HCT116 (cell line): ENCODE data around the gene ESAM. TPM values are rescaled to one million over a fixed set of nuclear protein-coding genes. Genes with fewer than 3 reads are reported as not detected.

Experiments
- ATAC-seq: fragments of 200-7000 bp; cut with Tn5 transposase; 2 replicates; pipeline ENCODE4 v1.9.1; 2020; ENCODE audit warnings: mild to moderate bottlenecking, moderate library complexity
- BruUV-seq: library from RNA; stranded (reverse); fragments of 400-500 nt; replicated peaks from 2 replicates; lab custom pipeline; 2021; lab: Mats Ljungman, UMichigan
- CTCF ChIA-PET: fragments of 300-600 bp; sonication (Branson Sonifier 250); formaldehyde crosslinking; loops from one replicate; lab custom pipeline; 2021; ENCODE audit warnings: antibody characterized with exemption; lab: Charles Lee
- POLR2A ChIA-PET: fragments of 300-600, 350-600 bp; sonication (Branson Sonifier 250); formaldehyde crosslinking; loops from one replicate; lab custom pipeline; 2021; ENCODE audit warnings: antibody characterized with exemption; lab: Charles Lee
- RAD21 ChIA-PET, 2 experiments: fragments of 300-600 bp; sonication (Branson Sonifier 250); formaldehyde crosslinking; loops; one replicate each; lab custom pipeline; 2023; ENCODE audit warnings: low total read pairs in 2 of 2; ENCODE audit not compliant: uncharacterized antibody in 2 of 2, unreplicated experiment in 2 of 2, low non-redundant PET in 1 of 2; lab: Charles Lee
- DNase-seq: peaks from one replicate; pipeline ENCODE4 v3.0.0-alpha.2; 2010; ENCODE audit warnings: low read depth, low spot score
- H2AFZ ChIP-seq: fragments of 200-600 bp; shearing (Covaris generic), sonication (generic); 2 replicates; pipeline ENCODE4 v1.6.1; 2017; ENCODE audit warnings: low read depth, mixed run types, mixed read lengths, antibody characterized with exemption, low read length; ENCODE audit not compliant: poor library complexity, severe bottlenecking
- H3K27ac ChIP-seq: 2 replicates; pipeline ENCODE4 v1.5.1; 2012; ENCODE audit warnings: low read depth, low read length
- H3K27me3 ChIP-seq: fragments of 200-600 bp; sonication (generic); 2 replicates; pipeline ENCODE4 v1.6.1; 2016; ENCODE audit warnings: mixed run types, low read length, mixed read lengths; ENCODE audit not compliant: insufficient read depth
- H3K36me3 ChIP-seq, 2 experiments: fragments of 200-500 bp in 1 of 2; fragments of 200-600 bp in 1 of 2; sonication (Bioruptor generic) in 1 of 2; sonication (generic) in 1 of 2; 2 replicates each; pipeline versions ENCODE4 v1.5.1 to v1.6.1; 2014 to 2016; ENCODE audit warnings: low read length in 2 of 2, inconsistent platforms in 1 of 2, mixed read lengths in 1 of 2, mixed run types in 1 of 2; ENCODE audit not compliant: insufficient read depth in 2 of 2, control insufficient read depth in 1 of 2
- H3K4me1 ChIP-seq, 2 experiments: fragments of 200-600 bp in 1 of 2; sonication (generic) in 1 of 2; 2 replicates each; pipeline versions ENCODE4 v1.5.1 to v1.6.1; 2012 to 2017; ENCODE audit warnings: low read length in 2 of 2, inconsistent platforms in 1 of 2, mild to moderate bottlenecking in 1 of 2, mixed read lengths in 1 of 2, mixed run types in 1 of 2, moderate library complexity in 1 of 2; ENCODE audit not compliant: insufficient read depth in 2 of 2, control insufficient read depth in 1 of 2
- H3K4me2 ChIP-seq: fragments of 200-600 bp; sonication (generic); 2 replicates; pipeline ENCODE4 v1.6.1; 2017; ENCODE audit warnings: mixed run types, low read length, mixed read lengths
- H3K4me3 ChIP-seq, 2 experiments: fragments of 200-600 bp in 1 of 2; sonication (generic) in 1 of 2; replicated peaks in 1 of 2; 2 replicates each; pipeline ENCODE4 v1.5.1; 2011 to 2016; ENCODE audit warnings: low read length in 2 of 2, control low read depth in 1 of 2, low read depth in 1 of 2, mild to moderate bottlenecking in 1 of 2, mixed read lengths in 1 of 2, mixed run types in 1 of 2
- H3K79me2 ChIP-seq: fragments of 200-600 bp; sonication (generic); 2 replicates; pipeline ENCODE4 v1.6.1; 2017; ENCODE audit warnings: mild to moderate bottlenecking, mixed run types, low read length, moderate library complexity, mixed read lengths; ENCODE audit not compliant: insufficient read depth
- H3K9ac ChIP-seq: fragments of 200-600 bp; sonication (generic); 2 replicates; pipeline ENCODE4 v1.6.1; 2016; ENCODE audit warnings: low read length, mixed read lengths
- H3K9me2 ChIP-seq: fragments of 200-600 bp; sonication (generic), shearing (Covaris generic); 2 replicates; pipeline ENCODE4 v1.6.1; 2017; ENCODE audit warnings: mixed run types, mild to moderate bottlenecking, moderate library complexity; ENCODE audit not compliant: insufficient read depth
- H3K9me3 ChIP-seq, 2 experiments: fragments of 200-500 bp in 1 of 2; fragments of 200-600 bp in 1 of 2; sonication (Bioruptor generic) in 1 of 2; sonication (generic) in 1 of 2; 2 replicates each; pipeline ENCODE4 v1.6.1; 2014 to 2017; ENCODE audit warnings: low read length in 2 of 2, mixed read lengths in 2 of 2, inconsistent platforms in 1 of 2, low read depth in 1 of 2, mild to moderate bottlenecking in 1 of 2, mixed run types in 1 of 2, moderate library complexity in 1 of 2; ENCODE audit not compliant: control insufficient read depth in 1 of 2, insufficient read depth in 1 of 2
- H4K20me1 ChIP-seq: fragments of 200-600 bp; sonication (generic), shearing (Covaris generic); 2 replicates; pipeline ENCODE4 v1.6.1; 2017; ENCODE audit warnings: mixed run types, mild to moderate bottlenecking, moderate library complexity; ENCODE audit not compliant: insufficient read depth
- CTCF ChIP-seq, 3 experiments: fragments of 200-600 bp in 1 of 3; sonication (generic) in 1 of 3; IDR thresholded peaks in 2 of 3; conservative IDR thresholded peaks in 1 of 3; 2 replicates each; pipeline ENCODE4 v1.5.1; 2012 to 2017; ENCODE audit warnings: low read depth in 2 of 3, low read length in 2 of 3, antibody characterized with exemption in 1 of 3, borderline replicate concordance in 1 of 3, control low read depth in 1 of 3, mild to moderate bottlenecking in 1 of 3, mixed read lengths in 1 of 3, mixed run types in 1 of 3, moderate library complexity in 1 of 3; ENCODE audit not compliant: insufficient read depth in 1 of 3
- YY1 ChIP-seq: IDR thresholded peaks from 2 replicates; pipeline ENCODE4 v1.6.1; 2011; ENCODE audit warnings: low read length, low read depth, moderate library complexity, mild to moderate bottlenecking; ENCODE audit not compliant: insufficient replicate concordance; ENCODE audit errors: extremely low read depth
- intact Hi-C: fragments of 100-400 bp; cut with micrococcal nuclease; formaldehyde crosslinking; loops from 2 replicates; pipeline ENCODE4 v1.10.0; 2022
- total RNA-seq: library from RNA; stranded (reverse); gene quantifications from one replicate; pipeline ENCODE4 v1.2.1, GENCODE V29; 2021; ENCODE audit not compliant: unreplicated experiment

Gene ESAM
- total RNA-seq, 1 experiment from 2014 or later: 6.1 TPM

DNA sequence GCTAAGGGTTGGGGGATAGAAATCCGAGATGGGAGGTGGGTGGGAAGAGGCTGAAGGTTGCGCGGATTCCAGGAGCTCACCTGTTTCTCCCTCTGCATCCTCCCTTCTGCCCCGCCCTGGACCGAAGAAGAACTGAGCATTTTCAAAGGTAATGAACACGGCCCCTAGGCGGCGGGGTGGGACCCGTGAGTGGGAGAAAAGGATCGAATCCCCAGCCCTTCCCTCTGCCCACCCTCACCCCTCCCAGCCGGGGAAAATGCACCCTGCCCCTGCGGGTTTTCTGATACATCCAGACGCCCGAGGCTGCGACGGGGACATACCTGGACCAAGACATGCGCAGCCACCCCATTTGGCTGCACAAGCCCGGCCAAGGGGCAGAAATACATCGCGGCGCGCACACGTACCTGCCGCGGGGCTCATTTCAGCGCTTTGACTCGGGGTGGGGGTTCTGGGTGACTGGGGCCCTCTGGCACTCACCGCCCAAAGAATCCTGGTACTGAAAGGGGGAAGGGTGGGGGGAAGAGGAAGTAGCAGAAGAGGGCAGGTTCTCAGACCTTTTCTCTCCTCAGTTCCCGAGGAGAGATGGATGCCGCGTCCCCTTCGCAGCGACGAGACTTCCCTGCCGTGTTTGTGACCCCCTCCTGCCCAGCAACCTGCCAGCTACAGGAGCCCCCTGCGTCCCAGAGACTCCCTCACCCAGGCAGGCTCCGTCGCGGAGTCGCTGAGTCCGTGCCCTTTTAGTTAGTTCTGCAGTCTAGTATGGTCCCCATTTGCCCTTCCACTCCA is 16.1 kb downstream of the ESAM start:
- Histone ChIP-seq H3K9me3 (no peaks in the 10 kb centered on the region), H3K4me1 (peaks cover 10 to 37% of the 10 kb centered on the region in 2 experiments), H3K36me3 (no peaks in the 10 kb centered on the region), H3K4me3 (peak overlapping the region; percentile 56 to 63), H3K27ac (peak overlapping the region; percentile 56), H3K4me2 (peak overlapping the region; percentile 98), H3K9ac (peak overlapping the region; percentile 56), H3K9me2 (no peaks in the 10 kb centered on the region), H2AFZ (peak overlapping the region; percentile 48), H3K27me3 (no peaks in the 10 kb centered on the region), H3K79me2 (0 out of 2 replicates have a peak, but pooled peaks cover 4% of the 10 kb centered on the region), H4K20me1 (no peaks in the 10 kb centered on the region)
- DNase-seq (no peak), ATAC-seq (peak; percentile 20; the same call in 1 of the 2 replicates)
- ChIA-PET CTCF (interaction anchor here (0.8 to 2.0 kb wide), 10 partner anchors 12 to 101 kb away, joined by 3 to 13 read pairs (median 4); partner anchors contain the start of genes ESAM, SIAE and SPA17), POLR2A (interaction anchor here (0.8 to 1.3 kb wide), 2 partner anchors 12 to 17 kb away, joined by 3 to 5 read pairs; no protein-coding TSS in a partner anchor), RAD21 (interaction anchor here (0.8 to 1.0 kb wide), 2 partner anchors 17 to 77 kb away, joined by 3 to 4 read pairs; partner anchors contain the start of gene ESAM (in 1 of the 2))
- TF ChIP-seq YY1 (no peak), CTCF (IDR thresholded peaks at IDR 0.05 in 2 of 3, conservative IDR thresholded peaks at IDR 0.05 in 1 of 3; ENCODE audit: borderline replicate concordance in 1 of 3, insufficient read depth in 1 of 3, low read depth in 2 of 3, low read length in 2 of 3) (peak; percentile 10 to 32 (median 26); a peak in 3 of 6 replicates)
- BruUV-seq: TSS peak; percentile 69
- intact Hi-C loops: loop anchor here (2.0 kb wide), 1 partner anchor 17 kb away; the partner anchor contains the start of gene ESAM
